GM10847 (cell line): Measurements from ENCODE around the gene DLL4.

Experiments used
- POLR2A ChIP-seq: IDR thresholded peaks from 2 replicates; pipeline ENCODE4 v1.6.1; 2011; ENCODE audit not compliant: insufficient read length; ENCODE audit errors: extremely low read depth

Gene DLL4

DNA sequence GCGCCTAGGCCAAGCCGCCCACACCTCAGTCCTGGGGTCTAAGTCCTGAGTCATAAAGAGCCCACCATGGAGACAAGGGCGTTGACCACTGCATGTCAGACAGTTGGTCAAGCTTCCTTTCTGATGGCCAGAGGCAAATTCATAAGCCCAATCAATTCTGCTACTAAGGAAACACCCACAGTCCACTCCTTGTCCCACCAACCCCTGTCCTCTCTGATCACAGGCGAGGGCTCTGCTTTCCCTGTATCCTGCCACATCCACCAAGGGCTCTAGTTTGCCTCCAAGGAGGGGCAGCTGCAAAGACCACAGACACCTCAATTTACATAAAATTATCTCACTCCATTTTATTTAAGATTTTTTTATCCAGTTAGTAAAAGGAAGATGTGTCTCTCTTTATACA lies 49.4 kb downstream of the DLL4 start:
- TF ChIP-seq POLR2A, result no peak

- no peak for TF ChIP-seq POLR2A
Measured at GRCh38 chr15:40981186-40981585, 52.0 kb downstream of the DLL4 start.

DNA sequence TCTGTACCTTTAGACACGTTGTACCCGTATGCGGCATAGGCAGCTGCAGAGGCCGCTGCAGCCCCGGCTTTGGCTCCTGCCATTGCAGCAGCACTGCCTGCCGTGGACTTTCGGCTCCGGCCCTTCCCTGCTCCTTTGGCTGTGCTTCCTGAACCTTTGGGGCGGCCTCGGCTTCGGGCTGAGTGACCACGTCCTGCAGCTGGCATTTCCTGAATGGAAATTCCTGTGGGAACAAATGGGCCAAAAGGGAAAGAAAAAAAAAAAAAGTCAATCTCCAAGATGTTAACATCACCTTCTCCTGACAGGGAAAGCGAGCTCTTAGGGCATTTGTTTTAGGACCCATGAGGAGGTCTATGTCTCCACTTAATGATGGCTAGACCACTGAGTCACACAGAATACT lies 53.7 kb downstream of the DLL4 start:
- TF ChIP-seq POLR2A, result no peak

GRCh38 chr15:40984406-40984805 lies 55.3 kb downstream of the DLL4 start:
- no peak for TF ChIP-seq POLR2A

- TF ChIP-seq POLR2A, result no peak
Measured at GRCh38 chr15:40984964-40985363, 55.8 kb downstream of the DLL4 start.

- TF ChIP-seq POLR2A, result no peak
Measured at GRCh38 chr15:40985541-40986330, 56.6 kb downstream of the DLL4 start.

GRCh38 chr15:40986820-40987219 lies 57.7 kb downstream of the DLL4 start:
- TF ChIP-seq POLR2A, result no peak

- no peak for TF ChIP-seq POLR2A
Measured at GRCh38 chr15:40988156-40988555, 59.0 kb downstream of the DLL4 start.
